GM12874 (cell line): ENCODE data around the gene SHBG.
A peak's percentile ranks its signal among the peaks of the same experiment; 100 is the strongest.

ENCODE experiments used
- TF ChIP-seq, protein P1 (sequence below): IDR thresholded peaks from 2 replicates; pipeline ENCODE4 v1.5.1; 2011; ENCODE audit warnings: low read depth, mild to moderate bottlenecking, control low read depth, low read length, moderate library complexity; ENCODE audit not compliant: insufficient read depth

The SHBG gene

GRCh38 chr17:7587420-7588151, 42.3 kb upstream of the SHBG start:
- TF ChIP-seq, protein P1, sequence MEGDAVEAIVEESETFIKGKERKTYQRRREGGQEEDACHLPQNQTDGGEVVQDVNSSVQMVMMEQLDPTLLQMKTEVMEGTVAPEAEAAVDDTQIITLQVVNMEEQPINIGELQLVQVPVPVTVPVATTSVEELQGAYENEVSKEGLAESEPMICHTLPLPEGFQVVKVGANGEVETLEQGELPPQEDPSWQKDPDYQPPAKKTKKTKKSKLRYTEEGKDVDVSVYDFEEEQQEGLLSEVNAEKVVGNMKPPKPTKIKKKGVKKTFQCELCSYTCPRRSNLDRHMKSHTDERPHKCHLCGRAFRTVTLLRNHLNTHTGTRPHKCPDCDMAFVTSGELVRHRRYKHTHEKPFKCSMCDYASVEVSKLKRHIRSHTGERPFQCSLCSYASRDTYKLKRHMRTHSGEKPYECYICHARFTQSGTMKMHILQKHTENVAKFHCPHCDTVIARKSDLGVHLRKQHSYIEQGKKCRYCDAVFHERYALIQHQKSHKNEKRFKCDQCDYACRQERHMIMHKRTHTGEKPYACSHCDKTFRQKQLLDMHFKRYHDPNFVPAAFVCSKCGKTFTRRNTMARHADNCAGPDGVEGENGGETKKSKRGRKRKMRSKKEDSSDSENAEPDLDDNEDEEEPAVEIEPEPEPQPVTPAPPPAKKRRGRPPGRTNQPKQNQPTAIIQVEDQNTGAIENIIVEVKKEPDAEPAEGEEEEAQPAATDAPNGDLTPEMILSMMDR: no peak

DNA sequence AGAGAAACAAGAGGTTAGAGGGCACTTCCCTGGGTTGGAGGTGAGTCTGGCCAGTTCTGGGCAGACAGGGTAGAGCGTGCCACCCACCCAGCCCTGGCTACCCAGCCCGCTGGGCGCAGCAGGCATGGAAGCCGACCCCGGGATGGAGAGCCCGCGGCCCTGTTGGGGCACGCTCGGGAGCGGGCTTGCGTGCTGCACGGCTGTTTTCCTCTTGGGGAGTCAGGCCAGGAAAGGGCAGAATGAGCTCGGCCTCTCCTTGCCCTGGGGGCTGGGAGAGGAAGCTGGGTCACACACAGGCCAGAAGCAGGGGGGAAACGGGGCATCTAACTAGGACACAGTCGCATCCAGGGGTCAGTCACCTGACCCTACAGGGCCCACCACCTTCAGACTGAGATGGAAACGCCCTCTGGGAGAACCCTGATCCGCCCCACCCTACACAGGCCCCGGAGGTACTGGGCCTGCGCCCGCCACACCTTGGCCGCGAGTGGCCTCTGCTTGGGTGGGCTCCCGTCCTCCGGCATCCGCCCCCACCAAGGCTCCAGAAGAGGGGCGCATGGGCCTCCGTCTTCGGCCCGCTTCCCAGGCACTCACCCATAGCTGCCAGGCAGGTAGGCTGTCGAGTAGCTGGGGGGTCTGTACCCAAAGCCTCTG, 41.3 kb upstream of the SHBG start:
- TF ChIP-seq, protein P1: no peak

DNA sequence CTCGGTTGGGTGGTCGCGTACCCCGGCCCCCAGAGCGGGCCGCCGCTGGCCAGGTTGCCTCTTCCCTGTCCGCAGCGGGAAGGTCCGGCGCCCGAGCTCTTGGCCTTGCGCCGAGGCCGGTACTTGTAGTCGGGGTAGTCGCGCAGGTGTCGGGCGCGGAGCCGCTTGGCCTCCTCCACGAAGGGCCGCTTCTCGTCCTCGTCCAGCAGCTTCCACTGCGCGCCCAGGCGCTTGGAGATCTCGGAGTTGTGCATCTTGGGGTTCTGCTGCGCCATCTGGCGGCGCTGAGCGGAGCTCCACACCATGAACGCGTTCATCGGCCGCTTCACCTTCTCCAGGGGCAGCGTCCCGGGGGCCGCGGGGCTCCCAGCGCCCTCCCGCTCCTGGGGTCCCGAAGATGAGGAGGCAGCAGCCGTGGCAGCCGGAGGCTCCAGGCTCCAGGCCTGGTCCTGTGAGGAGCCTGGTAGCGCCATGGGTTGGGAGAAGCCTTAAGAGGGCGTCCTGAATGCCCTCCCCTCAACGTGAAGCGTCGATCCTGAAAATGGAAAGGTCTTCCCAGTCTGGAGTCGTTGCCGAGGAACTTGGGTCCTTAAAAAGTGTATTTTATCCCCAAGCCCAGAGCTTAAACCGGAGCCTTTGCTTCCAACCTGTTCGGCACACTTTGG, 40.6 kb upstream of the SHBG start:
- TF ChIP-seq, protein P1: peak; percentile 74

DNA sequence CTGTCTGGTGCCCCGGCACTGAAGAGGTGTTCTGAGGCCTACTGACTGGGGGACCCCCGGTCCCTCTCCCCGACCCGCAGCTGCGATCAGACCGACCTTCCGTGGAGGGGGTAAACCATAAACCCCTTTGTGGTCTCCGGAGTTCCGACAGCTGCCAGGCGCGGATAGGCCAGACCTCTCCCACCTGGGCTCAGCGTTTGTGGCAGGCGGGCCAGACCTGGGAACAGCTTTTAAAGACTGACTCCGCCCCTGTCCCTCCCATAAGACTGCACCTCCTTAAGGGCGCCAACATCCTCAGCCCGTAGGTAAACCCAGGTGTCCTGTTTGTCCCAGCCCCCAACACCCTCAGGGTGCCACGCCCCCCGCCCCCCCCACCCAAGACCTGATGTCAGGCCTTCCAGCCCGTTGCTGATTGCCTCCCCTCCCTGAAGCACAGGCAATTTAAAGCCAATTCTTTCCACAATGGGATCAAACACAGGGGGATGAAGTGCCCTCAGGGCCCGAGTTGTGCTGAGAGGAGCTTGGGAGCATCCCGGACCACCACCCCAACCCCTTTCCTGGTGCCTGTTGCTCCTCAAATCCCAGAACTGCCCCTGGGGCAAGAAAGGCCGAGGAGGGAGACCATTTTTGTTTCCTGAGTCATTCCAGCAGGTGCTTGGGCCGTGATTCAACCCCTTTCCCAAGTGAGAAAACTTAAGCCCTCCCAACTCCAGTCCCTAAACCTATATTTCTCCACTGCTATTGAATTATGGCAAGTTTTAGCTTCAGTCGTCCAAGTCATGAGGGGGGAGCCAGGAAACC, 39.8 kb upstream of the SHBG start, which contains the start of gene SOX15:
Gene SOX15 (minus strand): TSS at position 204 of the 801 bp plus-strand sequence. CDS start 418 bp downstream, outside the sequence.
- TF ChIP-seq, protein P1: no peak

DNA sequence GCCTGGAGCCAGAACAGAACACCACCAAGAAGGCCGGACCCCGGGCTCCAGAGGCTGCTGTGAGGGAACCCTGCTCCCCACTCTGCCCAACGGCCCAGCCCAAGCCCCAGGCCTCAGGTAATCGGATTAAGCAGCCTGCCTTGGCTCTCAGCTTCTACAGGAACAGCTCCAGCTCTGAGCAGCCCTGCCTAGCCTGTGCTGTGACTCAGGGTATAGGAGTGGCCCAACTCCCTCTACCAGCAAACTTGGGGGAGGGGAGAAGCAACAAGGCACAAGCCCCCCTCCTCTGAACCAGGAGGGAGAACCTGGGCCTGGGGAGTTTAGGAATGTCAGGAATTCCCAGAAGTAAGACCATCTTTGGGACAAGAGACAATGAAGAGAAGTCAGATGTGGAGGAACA, 39.2 kb upstream of the SHBG start:
- TF ChIP-seq, protein P1: no peak

GRCh38 chr17:7591596-7591995, 38.3 kb upstream of the SHBG start:
- TF ChIP-seq, protein P1: no peak
